ENCODE results near the gene RNF150. TPM values are rescaled to one million over a fixed set of nuclear protein-coding genes. Genes with fewer than 3 reads are reported as not detected.

Gene RNF150
- total and polyA plus RNA-seq, 9 donors = 7.6 to 43.2 (median 31.2) TPM

DNA sequence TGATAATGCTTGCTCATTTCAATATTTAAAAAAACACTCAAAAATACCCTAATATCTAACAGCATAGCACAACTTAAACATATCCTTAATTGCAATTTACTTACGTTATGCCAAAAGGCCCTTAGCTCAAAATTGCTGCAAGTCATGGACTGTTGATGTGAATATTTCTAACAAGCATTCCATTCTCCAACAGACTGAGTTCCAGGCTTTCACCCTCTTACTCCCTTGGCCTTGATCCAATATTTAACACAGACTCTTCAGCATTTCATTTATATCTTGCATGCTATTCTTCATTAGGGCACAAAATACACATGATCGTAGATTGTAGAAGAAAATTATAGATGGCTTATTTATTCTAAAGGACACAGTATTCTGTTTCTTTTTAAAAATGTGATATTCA is 96.5 kb downstream of the RNF150 start:
- H3K27ac ChIP-seq = no peak overlapping the region
- intact Hi-C loops (cut with DNase I) = no loop called here
- no peaks in the 10 kb centered on the region for H3K9me3 ChIP-seq
- no peaks in the 10 kb centered on the region for H3K27me3 ChIP-seq
- WGBS, 3 donors = 12 to 57% (median 22%) methylated on average over 2 of the region's 2 CpGs
- TF ChIP-seq POLR2A (IDR thresholded peaks at IDR 0.05) (no peak), CTCF (IDR thresholded peaks at IDR 0.05) (no peak), EP300 (IDR thresholded peaks at IDR 0.05) (no peak)
- no peak for DNase-seq
- H3K4me1 ChIP-seq (ENCODE audit: insufficient read depth) = peaks cover 1% of the 10 kb centered on the region
- H3K36me3 ChIP-seq = no peaks in the 10 kb centered on the region
- H3K4me3 ChIP-seq = no peak overlapping the region

DNA sequence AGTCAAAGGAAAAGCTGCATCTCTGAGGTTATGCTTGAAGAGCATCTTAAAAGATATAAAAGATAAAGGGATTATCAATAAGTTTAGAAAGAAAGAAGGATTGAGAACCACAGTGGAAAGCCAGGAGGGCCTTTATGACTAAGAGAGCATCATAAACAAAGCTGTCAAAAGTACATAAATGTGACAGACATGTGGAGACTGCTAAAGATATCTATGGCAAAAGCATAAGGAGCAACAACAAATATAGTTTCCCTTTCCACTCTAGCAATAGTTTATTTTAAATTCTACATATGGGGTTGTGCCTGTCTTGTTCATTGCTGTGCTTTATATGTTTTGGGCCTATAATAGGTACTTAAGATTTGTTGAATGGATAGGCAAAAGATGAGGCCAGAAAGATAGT is 97.3 kb downstream of the RNF150 start:
- H3K36me3 ChIP-seq = no peaks in the 10 kb centered on the region
- H3K4me3 ChIP-seq = no peak overlapping the region
- no peaks in the 10 kb centered on the region for H3K27me3 ChIP-seq
- no peak for DNase-seq
- intact Hi-C loops (cut with DNase I) = no loop called here
- TF ChIP-seq EP300 (IDR thresholded peaks at IDR 0.05) = no peak
- no peak for TF ChIP-seq CTCF (IDR thresholded peaks at IDR 0.05)
- TF ChIP-seq POLR2A (IDR thresholded peaks at IDR 0.05) = no peak
- H3K27ac ChIP-seq = no peak overlapping the region
- H3K4me1 ChIP-seq (ENCODE audit: insufficient read depth) = peaks cover 1% of the 10 kb centered on the region
- H3K9me3 ChIP-seq = no peaks in the 10 kb centered on the region

- H3K36me3 ChIP-seq = no peaks in the 10 kb centered on the region
- no peak for TF ChIP-seq CTCF (IDR thresholded peaks at IDR 0.05)
- no peak for TF ChIP-seq EP300 (IDR thresholded peaks at IDR 0.05)
- TF ChIP-seq POLR2A (IDR thresholded peaks at IDR 0.05) = no peak
- no peak overlapping the region for H3K27ac ChIP-seq
- peaks cover 4% of the 10 kb centered on the region for H3K4me1 ChIP-seq (ENCODE audit: insufficient read depth)
- intact Hi-C loops (cut with DNase I) = no loop called here
- 36 to 52% (median 41%) methylated on average over 2 of the region's 2 CpGs for WGBS, 3 donors
- no peak overlapping the region for H3K4me3 ChIP-seq
- no peaks in the 10 kb centered on the region for H3K9me3 ChIP-seq
- DNase-seq = no peak
- no peaks in the 10 kb centered on the region for H3K27me3 ChIP-seq
Observed at GRCh38 chr4:141028024-141028529, 105.2 kb downstream of the RNF150 start.

GRCh38 chr4:141027421-141027820 is 105.8 kb downstream of the RNF150 start:
- TF ChIP-seq EP300 (IDR thresholded peaks at IDR 0.05) (no peak), POLR2A (IDR thresholded peaks at IDR 0.05) (no peak), CTCF (IDR thresholded peaks at IDR 0.05) (no peak)
- Histone ChIP-seq H3K36me3 (no peaks in the 10 kb centered on the region), H3K4me3 (no peak overlapping the region), H3K9me3 (no peaks in the 10 kb centered on the region), H3K27me3 (no peaks in the 10 kb centered on the region), H3K4me1 (ENCODE audit: insufficient read depth) (peaks cover 4% of the 10 kb centered on the region), H3K27ac (no peak overlapping the region)
- WGBS, 3 donors = 80 to 81% (median 80%) methylated on average over 1 of the region's 1 CpG
- DNase-seq = no peak
- intact Hi-C loops (cut with DNase I) = no loop called here
